KOPT-K1 (cell line): Measurements from ENCODE around the gene ZBTB37.
"Not testable (repeated sequence)": the region's sequence is repeated elsewhere in the genome, so short reads cannot be mapped to it uniquely, and the experiment has no call there.

ENCODE experiments used
- H3K27ac ChIP-seq: fragments of 200-600 bp; sonication (generic); 2 replicates; pipeline ENCODE4 v1.5.1; 2016; ENCODE audit warnings: antibody characterized with exemption, mild to moderate bottlenecking, low read depth, low read length; ENCODE audit not compliant: poor library complexity, severe bottlenecking
- H3K36me3 ChIP-seq: fragments of 200-600 bp; sonication (generic); 2 replicates; pipeline ENCODE4 v1.5.1; 2017; ENCODE audit warnings: antibody characterized with exemption, mild to moderate bottlenecking, low read length, moderate library complexity; ENCODE audit not compliant: insufficient read depth
- H3K9me3 ChIP-seq: fragments of 200-600 bp; sonication (generic); 2 replicates; pipeline ENCODE4 v1.5.1; 2017; ENCODE audit warnings: antibody characterized with exemption, low read length, mild to moderate bottlenecking; ENCODE audit not compliant: insufficient read depth, poor library complexity, severe bottlenecking

The ZBTB37 gene

GRCh38 chr1:173915596-173915995, 47.4 kb downstream of the ZBTB37 start:
- no peak overlapping the region for H3K27ac ChIP-seq
- H3K9me3 ChIP-seq, result no peaks in the 10 kb centered on the region
- no peaks in the 10 kb centered on the region for H3K36me3 ChIP-seq

DNA sequence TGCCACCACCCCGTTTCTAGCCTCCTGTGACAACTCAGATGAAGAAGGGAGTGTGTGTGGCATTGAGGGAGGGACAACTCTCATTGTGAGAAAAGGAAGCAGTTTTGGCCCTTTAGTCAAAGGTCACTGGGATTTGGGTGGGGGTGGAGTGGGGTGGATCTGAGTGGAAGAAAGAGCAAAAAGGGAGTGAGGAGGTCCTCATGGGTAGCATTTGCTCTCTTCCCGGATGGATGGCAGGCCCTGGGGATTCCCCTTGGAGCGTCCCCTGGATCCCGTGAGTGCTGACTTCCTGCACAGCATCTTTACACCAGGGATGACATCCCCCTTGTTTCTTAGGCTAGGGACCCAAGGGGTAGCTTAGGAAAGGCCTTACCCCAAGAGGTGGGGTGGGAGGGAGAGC, 48.5 kb downstream of the ZBTB37 start:
- no peak overlapping the region for H3K27ac ChIP-seq
- no peaks in the 10 kb centered on the region for H3K36me3 ChIP-seq
- no peaks in the 10 kb centered on the region for H3K9me3 ChIP-seq

- H3K27ac ChIP-seq, result no peak within 1 kb of the TSS
These were observed 49.0 kb downstream of the ZBTB37 start, which contains the start of gene SERPINC1 for GRCh38 chr1:173917149-173917548. TSS of gene SERPINC1 (minus strand) at chr1:173917327. CDS start at chr1:173917259, 68 bp downstream.

GRCh38 chr1:173917635-173918493, 49.7 kb downstream of the ZBTB37 start:
- Histone ChIP-seq H3K27ac (no peak overlapping the region), H3K9me3 (no peaks in the 10 kb centered on the region), H3K36me3 (no peaks in the 10 kb centered on the region)

More at GRCh38 chr1:173917149-173917548, 49.0 kb downstream of the ZBTB37 start, which contains the start of gene SERPINC1:
- Histone ChIP-seq H3K9me3 (no peaks in the 10 kb centered on the region), H3K36me3 (no peaks in the 10 kb centered on the region)

GRCh38 chr1:173920861-173921260, 52.7 kb downstream of the ZBTB37 start:
- H3K36me3 ChIP-seq, result no peaks in the 10 kb centered on the region
- no peaks in the 10 kb centered on the region for H3K9me3 ChIP-seq
- H3K27ac ChIP-seq, result no peak overlapping the region

- Histone ChIP-seq H3K9me3 (no peaks in the 10 kb centered on the region), H3K27ac (no peak overlapping the region), H3K36me3 (no peaks in the 10 kb centered on the region)
These were observed 57.4 kb downstream of the ZBTB37 start for GRCh38 chr1:173925306-173926242.

- not testable (repeated sequence) for H3K9me3 ChIP-seq, H3K27ac ChIP-seq
- peaks cover 35% of the 10 kb centered on the region for H3K36me3 ChIP-seq
These were observed 62.4 kb downstream of the ZBTB37 start for GRCh38 chr1:173930541-173930940.

GRCh38 chr1:173934440-173934839, 66.3 kb downstream of the ZBTB37 start:
- H3K36me3 ChIP-seq, result peaks cover 73% of the 10 kb centered on the region
- no peak overlapping the region for H3K27ac ChIP-seq
- no peaks in the 10 kb centered on the region for H3K9me3 ChIP-seq

DNA sequence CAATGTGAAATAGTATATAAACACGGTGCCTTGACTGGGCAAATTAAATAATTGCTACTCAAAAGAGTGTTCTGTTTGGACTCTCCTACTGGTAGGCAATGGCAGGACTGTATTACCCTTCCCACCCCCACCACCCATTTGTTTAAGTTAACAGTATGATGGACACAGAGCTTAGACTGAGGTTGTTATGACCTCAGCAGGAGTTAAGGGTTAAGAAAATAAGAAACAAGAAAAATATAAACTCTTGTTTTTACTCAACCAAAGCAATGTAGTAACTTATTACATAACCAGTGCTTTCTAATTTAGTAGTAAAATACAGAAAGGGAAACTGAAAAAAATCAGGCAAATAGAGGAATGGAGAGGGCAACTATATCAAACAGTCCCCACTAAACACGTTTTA, 68.9 kb downstream of the ZBTB37 start:
- H3K27ac ChIP-seq, result no peak overlapping the region
- no peaks in the 10 kb centered on the region for H3K9me3 ChIP-seq
- H3K36me3 ChIP-seq, result peaks cover 93% of the 10 kb centered on the region

DNA sequence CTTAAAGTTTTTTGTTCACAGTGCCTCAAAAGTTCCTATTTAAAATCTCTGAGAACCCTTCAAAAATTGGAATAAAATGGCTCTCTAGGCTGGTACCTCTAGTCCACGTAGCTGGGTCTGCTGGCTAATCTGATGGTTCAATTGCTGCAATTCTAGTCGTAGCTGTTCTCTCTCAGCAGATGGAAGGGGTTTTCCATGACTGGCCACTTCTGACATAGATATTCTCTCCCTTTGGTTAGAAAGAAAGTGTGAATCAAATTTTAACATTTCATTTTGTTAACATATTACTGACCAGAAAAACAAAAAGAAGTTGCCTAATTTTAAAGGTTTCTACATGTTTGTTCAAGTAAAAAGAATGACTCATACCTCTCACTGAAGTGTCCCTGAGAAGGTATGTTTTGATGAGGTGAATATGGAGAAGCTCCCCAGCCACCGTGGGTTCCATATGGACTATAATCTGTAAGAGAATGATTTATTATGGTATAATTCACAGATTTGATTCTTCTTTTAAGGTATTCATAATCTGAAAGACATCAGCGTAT, 78.3 kb downstream of the ZBTB37 start:
- H3K36me3 ChIP-seq, result peaks cover 100% of the 10 kb centered on the region
- H3K27ac ChIP-seq, result no peak overlapping the region
- H3K9me3 ChIP-seq, result no peaks in the 10 kb centered on the region

DNA sequence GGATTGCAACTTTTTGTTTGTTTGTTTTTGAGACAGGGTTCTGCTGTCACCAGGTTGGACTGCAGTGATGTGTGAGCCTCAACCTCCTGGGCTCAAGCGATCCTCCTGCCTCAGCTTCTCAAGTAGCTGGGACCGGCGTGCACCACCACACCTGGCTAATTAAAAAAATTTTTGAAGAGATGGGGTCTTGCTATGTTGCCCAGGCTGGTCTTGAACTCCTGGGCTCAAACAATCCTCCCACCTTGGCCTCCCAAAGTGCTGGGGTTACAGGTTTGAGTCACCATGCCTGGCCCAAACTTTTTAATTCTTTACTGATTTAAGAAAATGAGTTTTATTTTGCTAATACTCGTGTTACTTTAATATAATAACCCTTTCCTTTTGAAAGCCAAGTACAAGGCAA, 80.4 kb downstream of the ZBTB37 start:
- Histone ChIP-seq H3K36me3 (peaks cover 100% of the 10 kb centered on the region), H3K27ac (no peak overlapping the region), H3K9me3 (no peaks in the 10 kb centered on the region)
